Dendritic cell treated with granulocyte-macrophage colony-stimulating factor and Interleukin-4, amounts not matched to agents 40 ng/mL and 50 ng/mL, for 4 days (primary cell): Measurements from ENCODE around the gene ADD2.

Source experiments
- H3K27ac Mint-ChIP-seq: one replicate; pipeline ENCODE4 v1.8.0; 2022; ENCODE audit warnings: mild to moderate bottlenecking, mixed read lengths
- H3K27me3 Mint-ChIP-seq: one replicate; pipeline ENCODE4 v1.8.0; 2022; ENCODE audit warnings: mild to moderate bottlenecking, mixed read lengths
- H3K36me3 Mint-ChIP-seq: one replicate; pipeline ENCODE4 v1.8.0; 2022; ENCODE audit warnings: low read depth, mixed read lengths
- H3K4me1 Mint-ChIP-seq: one replicate; pipeline ENCODE4 v1.8.0; 2022; ENCODE audit warnings: low read depth, mixed read lengths
- H3K4me3 Mint-ChIP-seq: one replicate; pipeline ENCODE4 v1.8.0; 2022; ENCODE audit warnings: mild to moderate bottlenecking, moderate library complexity, mixed read lengths
- H3K9me3 Mint-ChIP-seq: one replicate; pipeline ENCODE4 v1.8.0; 2022; ENCODE audit warnings: mixed read lengths
- intact Hi-C: fragments of 100-400 bp; cut with micrococcal nuclease; formaldehyde crosslinking; loops from one replicate; pipeline ENCODE4 v1.15.0; 2022

ADD2 gene

GRCh38 chr2:70619167-70619566 lies 148.8 kb downstream of the ADD2 start:
- intact Hi-C loops = no loop called here
- H3K27me3 Mint-ChIP-seq = peaks cover 33% of the 10 kb centered on the region

DNA sequence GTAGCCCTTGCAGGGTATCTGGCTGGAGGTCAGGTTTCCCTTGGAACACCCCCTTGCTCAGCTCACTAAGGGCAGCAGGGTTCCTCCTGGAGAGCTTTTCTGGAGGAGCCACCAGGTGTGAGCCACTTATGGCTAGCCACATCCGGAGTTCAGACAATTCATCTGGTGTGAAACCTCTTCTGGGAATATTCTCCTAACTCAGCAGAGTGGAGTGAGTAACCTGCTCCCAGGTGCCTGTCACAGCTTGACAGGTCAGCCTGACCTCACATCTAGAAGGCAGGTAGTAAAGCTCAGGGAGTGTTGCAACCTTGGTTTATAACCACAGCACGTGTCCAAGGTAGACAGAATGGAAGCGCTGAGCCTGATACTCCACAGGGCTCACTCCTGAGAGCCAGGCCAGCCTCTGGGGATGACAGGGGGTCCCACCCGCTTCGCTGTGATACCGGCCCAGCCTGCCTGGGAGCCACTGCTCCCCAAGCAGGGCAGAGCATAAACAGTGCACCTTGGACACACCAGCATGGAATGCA lies 151.8 kb downstream of the ADD2 start:
- no peaks in the 10 kb centered on the region for H3K9me3 Mint-ChIP-seq
- H3K27me3 Mint-ChIP-seq = peaks cover 28% of the 10 kb centered on the region
- no peaks in the 10 kb centered on the region for H3K36me3 Mint-ChIP-seq
- intact Hi-C loops = no loop called here
- H3K27ac Mint-ChIP-seq = no peak overlapping the region
- no peak overlapping the region for H3K4me3 Mint-ChIP-seq
- peaks cover 7% of the 10 kb centered on the region for H3K4me1 Mint-ChIP-seq

More at GRCh38 chr2:70619167-70619566, 148.8 kb downstream of the ADD2 start:
- peaks cover 7% of the 10 kb centered on the region for H3K4me1 Mint-ChIP-seq
- no peaks in the 10 kb centered on the region for H3K9me3 Mint-ChIP-seq
- no peak overlapping the region for H3K4me3 Mint-ChIP-seq
- H3K27ac Mint-ChIP-seq = no peak overlapping the region
- H3K36me3 Mint-ChIP-seq = no peaks in the 10 kb centered on the region

GRCh38 chr2:70615222-70615621 lies 152.8 kb downstream of the ADD2 start:
- Mint-ChIP-seq H3K4me1 (peaks cover 7% of the 10 kb centered on the region), H3K27ac (no peak overlapping the region), H3K36me3 (no peaks in the 10 kb centered on the region), H3K27me3 (peaks cover 20% of the 10 kb centered on the region), H3K4me3 (no peak overlapping the region), H3K9me3 (no peaks in the 10 kb centered on the region)
- intact Hi-C loops = no loop called here

GRCh38 chr2:70613521-70613920 lies 154.5 kb downstream of the ADD2 start:
- no peak overlapping the region for H3K27ac Mint-ChIP-seq
- no peaks in the 10 kb centered on the region for H3K9me3 Mint-ChIP-seq
- H3K4me1 Mint-ChIP-seq = no peaks in the 10 kb centered on the region
- no peaks in the 10 kb centered on the region for H3K36me3 Mint-ChIP-seq
- intact Hi-C loops = no loop called here
- peaks cover 10% of the 10 kb centered on the region for H3K27me3 Mint-ChIP-seq
- no peak overlapping the region for H3K4me3 Mint-ChIP-seq

- Mint-ChIP-seq H3K36me3 (no peaks in the 10 kb centered on the region), H3K27me3 (peaks cover 9% of the 10 kb centered on the region), H3K4me3 (no peak overlapping the region), H3K9me3 (no peaks in the 10 kb centered on the region), H3K4me1 (no peaks in the 10 kb centered on the region), H3K27ac (no peak overlapping the region)
- intact Hi-C loops = no loop called here
These were observed 155.4 kb downstream of the ADD2 start for GRCh38 chr2:70612574-70612973.

DNA sequence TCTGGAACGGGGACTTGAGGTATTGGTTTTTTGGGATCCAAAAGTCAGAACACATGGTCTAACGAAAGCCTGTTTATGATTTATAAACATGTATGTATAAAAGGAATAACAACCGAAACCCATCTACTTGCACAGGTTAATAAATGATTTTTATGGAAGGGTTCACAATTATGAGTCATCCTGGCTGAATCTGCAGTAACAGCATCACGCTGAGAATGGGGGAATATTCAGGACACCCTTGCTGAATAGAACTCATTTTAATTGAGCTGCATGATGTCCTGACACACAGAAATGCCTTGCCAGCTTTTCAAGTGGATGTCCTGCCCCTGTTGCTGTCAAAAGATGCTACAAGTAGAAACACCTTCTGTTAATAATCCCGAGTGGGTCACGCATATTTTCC lies 159.6 kb downstream of the ADD2 start:
- H3K4me1 Mint-ChIP-seq = no peaks in the 10 kb centered on the region
- no peaks in the 10 kb centered on the region for H3K36me3 Mint-ChIP-seq
- no peak overlapping the region for H3K27ac Mint-ChIP-seq
- no peaks in the 10 kb centered on the region for H3K9me3 Mint-ChIP-seq
- H3K27me3 Mint-ChIP-seq = peaks cover 13% of the 10 kb centered on the region
- H3K4me3 Mint-ChIP-seq = no peak overlapping the region
- intact Hi-C loops = no loop called here

GRCh38 chr2:70607121-70607561 lies 160.9 kb downstream of the ADD2 start:
- Mint-ChIP-seq H3K27me3 (peaks cover 10% of the 10 kb centered on the region), H3K4me1 (no peaks in the 10 kb centered on the region)

More at GRCh38 chr2:70607121-70607561, 160.9 kb downstream of the ADD2 start:
- intact Hi-C loops = no loop called here
- Mint-ChIP-seq H3K9me3 (no peaks in the 10 kb centered on the region), H3K4me3 (no peak overlapping the region), H3K36me3 (no peaks in the 10 kb centered on the region), H3K27ac (no peak overlapping the region)
